HUDEP-2 (cell line): ENCODE measurements around the gene LMNTD2.
A peak's percentile ranks its signal among the peaks of the same experiment; 100 is the strongest.

ENCODE experiments used
- DNase-seq, 76 experiments: peaks; one replicate each; lab custom pipeline; 2025; ENCODE audit not compliant: unreplicated experiment in 76 of 76; lab: John Stamatoyannopoulos, UW

LMNTD2 gene

GRCh38 chr11:569158-569885 is 8.8 kb upstream of the LMNTD2 start:
- no peak for DNase-seq

- DNase-seq = peak in 73 of 76 experiments; percentile 50 to 96 (median 90)
Measured at GRCh38 chr11:568306-569157, 8.0 kb upstream of the LMNTD2 start.

- DNase-seq = no peak
Measured at GRCh38 chr11:567629-568292, 7.2 kb upstream of the LMNTD2 start.

GRCh38 chr11:567011-567628 is 6.6 kb upstream of the LMNTD2 start:
- DNase-seq = no peak

GRCh38 chr11:565921-566509 is 5.5 kb upstream of the LMNTD2 start:
- no peak for DNase-seq

GRCh38 chr11:563812-564578 is 3.5 kb upstream of the LMNTD2 start:
- DNase-seq = no peak

- no peak for DNase-seq
Measured at GRCh38 chr11:563066-563811, 2.7 kb upstream of the LMNTD2 start.

GRCh38 chr11:562046-562645 is 1.6 kb upstream of the LMNTD2 start:
- no peak for DNase-seq

- peak in 61 of 76 experiments; percentile 12 to 80 (median 55) for DNase-seq
Measured at GRCh38 chr11:561148-562003, 838 bp upstream of the LMNTD2 start.

GRCh38 chr11:559712-560304 is 730 bp downstream of the LMNTD2 start:
- no peak for DNase-seq

GRCh38 chr11:559020-559620 is 1.4 kb downstream of the LMNTD2 start:
- no peak for DNase-seq

- DNase-seq = no peak
Measured at GRCh38 chr11:558503-558902, 2.0 kb downstream of the LMNTD2 start.

- no peak for DNase-seq
Measured at GRCh38 chr11:557328-558132, 3.0 kb downstream of the LMNTD2 start.

GRCh38 chr11:556662-557256 is 3.8 kb downstream of the LMNTD2 start:
- DNase-seq = no peak

GRCh38 chr11:555780-556661 is 4.5 kb downstream of the LMNTD2 start:
- peak in 5 of 76 experiments; percentile 12 to 30 (median 20) for DNase-seq
